Measurements from ENCODE around the gene SNTG2.
A peak's percentile ranks its signal among the peaks of the same experiment; 100 is the strongest.

Gene SNTG2

DNA sequence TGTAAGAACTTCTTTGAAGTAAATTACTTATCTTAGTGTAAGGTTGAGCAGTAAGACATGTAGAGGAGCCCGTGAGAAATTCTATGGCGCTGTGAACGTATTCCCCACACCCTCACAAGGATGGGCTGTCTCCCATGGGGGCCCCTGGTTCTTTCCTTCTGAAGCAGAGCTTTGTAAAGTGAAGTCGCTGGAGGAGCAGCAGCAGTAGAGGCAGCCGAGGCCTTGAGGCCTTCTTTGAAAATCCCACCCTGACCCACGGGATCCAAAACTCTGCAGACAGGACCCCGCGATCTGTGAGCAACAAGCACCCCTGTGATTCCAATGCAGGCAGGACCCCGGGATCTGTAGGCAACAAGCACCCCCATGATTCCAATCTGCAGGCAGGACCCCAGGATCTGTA, 23.8 kb upstream of the SNTG2 start:
- no peak for DNase-seq

DNA sequence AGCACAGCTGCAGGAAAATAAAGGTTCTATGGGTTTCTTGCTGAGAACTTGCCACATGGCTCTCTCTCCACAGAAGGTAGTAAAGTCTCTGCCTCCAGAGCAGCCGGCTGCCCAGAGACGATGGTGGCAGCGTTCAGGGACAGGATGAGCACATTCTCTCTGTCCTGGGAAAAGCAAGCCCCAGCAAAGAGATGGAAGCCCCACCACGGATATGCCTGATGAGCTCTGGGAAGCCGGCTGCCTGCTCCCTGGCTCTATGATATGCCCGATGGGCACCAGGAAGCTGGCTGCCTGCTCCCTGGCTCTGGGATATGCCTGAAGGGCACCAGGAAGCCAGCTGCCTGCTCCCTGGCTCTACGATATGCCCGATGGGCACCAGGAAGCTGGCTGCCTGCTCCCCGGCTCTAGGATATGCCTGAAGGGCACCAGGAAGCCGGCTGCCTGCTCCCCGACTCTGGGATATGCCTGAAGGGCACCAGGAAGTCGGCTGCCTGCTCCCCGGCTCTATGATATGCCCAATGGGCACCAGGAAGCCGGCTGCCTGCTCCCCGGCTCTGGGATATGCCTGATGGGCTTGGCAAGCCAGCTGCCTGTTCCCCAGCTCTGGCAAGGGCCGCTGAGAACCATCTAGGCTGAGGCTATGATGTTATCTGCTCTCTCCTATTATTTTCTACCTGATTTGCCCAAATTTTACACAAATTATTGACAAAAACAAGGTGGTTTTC, 21.5 kb upstream of the SNTG2 start:
- no peak for DNase-seq

DNA sequence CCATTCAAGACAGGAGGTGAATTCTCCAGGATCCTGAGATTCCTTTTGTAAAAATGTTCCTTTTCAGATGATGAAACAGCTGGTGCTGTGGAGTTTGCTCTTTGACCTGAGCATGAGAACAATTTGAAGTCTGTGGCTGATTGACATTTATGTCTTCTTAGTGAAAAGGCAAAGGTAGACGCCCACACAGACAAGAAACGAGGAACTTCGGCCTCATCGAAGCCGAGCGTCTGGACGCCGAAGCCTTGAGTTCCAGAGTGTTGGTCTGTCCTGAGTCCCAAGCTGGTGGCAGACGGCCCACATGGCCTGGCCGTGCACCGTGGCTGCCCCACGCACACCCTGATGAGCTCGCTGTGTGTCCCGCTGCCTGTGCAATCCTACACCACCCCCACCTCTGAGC, 20.7 kb upstream of the SNTG2 start:
- no peak for DNase-seq

DNA sequence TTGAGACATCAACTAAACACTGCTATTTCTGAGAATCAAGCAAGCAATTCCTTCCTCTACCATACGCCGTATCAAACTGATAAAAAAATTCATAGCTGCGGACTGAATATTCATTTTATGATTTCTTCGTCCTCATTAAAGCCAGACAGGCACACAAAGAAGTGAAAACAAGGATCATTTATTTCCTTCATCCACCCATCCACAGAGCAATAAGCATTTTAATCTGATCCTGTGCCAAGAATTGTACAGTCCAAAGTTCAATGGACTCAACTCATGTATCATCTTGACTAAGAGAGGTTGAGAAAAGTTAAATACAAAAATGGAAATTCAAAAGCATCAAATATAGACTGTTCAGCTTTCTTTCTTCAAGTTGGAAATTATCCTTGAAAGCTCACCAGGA, 19.7 kb upstream of the SNTG2 start:
- DNase-seq = no peak

DNA sequence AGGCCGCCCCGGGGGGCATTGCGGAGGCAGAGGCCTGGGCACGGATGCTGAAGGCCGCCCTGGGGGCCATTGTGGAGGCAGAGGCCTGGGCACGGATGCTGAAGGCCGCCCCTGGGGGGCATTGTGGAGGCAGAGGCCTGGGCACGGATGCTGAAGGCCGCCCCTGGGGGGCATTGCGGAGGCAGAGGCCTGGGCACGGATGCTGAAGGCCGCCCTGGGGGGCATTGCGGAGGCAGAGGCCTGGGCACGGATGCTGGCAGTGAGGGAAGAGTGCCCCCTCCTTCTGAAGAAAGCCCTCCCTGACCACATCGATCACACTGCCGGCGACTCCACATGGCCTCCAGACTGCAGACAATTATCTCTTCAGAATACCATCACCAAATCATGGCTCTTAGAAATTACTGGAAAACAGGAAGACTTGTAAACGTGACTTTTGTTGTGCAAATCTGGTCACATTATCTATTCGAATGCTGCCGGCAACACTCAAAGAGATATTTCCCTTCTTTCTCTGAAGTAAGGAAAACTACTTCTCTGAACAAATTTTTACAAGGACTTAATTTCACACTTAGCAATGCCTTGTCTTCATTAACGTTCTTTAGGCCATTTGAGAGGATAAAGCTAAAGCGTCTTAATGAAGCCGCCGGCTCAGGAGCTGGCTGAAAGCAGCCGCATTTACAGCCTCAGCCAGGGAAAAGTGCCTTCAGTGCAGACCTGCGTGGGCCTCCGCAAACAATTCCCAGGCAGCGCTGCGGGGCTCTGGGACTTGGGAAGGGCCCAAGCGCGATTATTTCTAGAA, 18.1 kb upstream of the SNTG2 start:
- DNase-seq = no peak

DNA sequence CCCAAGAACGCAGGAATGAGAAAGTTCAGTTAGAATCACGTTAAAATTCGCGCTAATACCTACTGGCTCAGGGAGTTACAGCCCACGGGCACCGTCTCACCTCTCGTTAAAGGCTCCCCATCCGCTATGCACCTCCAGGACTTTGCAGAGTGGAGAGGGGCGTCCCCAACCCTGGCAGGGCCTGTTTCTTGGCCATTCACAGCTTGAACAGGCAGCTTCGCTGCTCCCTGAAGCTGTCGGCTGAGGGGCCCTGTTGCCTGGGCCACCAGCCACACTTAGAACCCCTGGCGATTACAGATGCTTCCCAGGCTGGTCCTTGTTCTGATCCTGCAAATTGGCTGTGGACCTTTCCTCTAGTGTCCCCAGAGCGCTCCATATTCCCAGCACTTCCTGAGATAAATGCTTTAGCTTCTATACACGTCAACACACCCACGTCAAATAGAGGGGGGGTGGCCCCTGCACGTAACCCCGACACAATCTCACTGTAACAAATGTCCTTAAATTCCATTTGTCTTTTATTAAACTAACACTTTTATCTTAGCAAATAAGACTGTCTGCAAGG, 16.8 kb upstream of the SNTG2 start:
- no peak for DNase-seq

DNA sequence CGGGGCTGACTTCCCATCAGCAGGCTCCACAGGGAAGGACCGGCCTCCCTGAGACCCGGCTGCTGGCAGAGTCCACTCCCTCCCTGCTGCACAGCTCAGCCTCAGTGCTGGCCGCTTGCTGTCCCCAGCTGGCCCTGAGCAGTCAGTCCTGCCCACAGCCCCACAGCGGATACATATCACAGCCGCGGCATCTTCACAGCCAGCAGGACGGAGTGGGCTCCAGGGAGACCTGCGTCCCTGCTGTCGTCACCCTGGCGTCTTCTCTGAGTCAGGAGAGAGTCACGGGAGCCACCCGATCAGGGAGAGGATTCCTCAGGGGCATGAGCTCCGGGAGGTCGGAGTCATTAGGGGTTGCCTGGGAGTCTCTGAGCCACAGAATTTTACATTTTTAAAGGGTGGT, 13.1 kb upstream of the SNTG2 start:
- DNase-seq = no peak

DNA sequence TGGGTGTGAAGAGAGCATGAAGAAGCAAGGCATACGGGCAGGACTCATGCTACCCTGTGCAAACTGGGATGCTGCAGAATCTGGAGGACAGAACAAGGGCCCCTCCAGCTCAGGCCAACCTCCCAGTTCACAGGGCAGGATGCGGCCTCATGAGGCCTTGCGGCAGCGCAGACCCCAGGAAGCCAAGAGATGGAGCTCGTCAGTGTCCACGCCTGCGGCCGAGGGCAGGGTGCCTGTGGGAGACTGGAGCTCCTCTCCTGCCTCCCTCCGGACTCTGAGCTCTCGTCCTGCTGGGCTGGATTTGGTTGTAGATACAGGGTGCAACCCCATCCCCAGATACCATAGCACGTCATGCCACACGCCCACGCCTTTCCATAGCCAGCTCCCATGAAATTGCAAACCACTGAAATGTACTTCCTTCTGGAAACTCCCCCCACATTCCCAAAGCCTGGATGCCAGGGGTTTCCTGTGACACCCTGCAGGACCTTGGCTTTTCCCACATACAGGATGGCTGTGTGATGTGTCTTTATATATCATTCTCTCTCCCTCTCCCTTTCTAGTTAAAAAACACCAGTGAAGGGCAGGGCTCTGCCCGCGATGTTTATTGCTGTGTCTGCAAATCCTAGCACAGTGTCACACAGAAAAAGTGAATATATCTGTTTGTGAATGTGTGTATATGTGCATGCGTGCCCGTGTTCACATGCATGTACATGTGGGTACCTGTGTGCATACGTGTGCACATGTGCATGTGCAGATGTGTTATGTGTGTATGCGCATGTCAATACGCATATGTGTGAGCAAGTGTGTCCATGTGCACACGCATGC, 12.3 kb upstream of the SNTG2 start:
- DNase-seq = no peak

DNA sequence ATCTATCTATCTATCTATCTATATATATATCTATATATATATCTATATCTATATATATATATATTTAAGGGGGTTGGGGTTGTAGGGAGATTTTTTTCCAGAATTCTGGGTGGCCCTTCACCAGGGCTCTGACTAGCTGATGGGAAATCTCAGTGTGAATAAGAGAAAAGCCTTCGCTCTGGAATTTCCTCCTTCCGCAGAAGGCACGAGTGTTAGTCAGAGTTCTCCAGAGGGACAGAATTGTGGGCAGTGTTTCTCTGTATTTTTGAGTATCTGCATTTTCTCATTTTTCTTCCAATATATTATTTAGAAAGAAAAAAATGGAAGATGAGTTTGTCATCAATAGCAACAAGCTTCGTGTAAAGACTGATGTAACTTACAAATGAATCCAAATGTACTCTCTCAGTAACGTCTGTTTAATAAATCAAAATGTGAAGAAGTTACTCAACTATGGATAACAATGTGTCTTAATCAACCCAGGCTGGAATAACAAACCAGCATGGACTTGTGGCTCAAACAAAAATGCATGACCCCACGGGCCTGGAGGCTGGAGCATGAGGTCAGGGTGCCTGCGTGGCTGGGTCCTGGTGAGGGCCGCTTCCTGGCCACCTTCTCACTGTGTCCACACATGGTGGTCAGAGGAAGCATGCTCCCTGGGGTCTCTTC, 10.6 kb upstream of the SNTG2 start:
- DNase-seq = no peak

DNA sequence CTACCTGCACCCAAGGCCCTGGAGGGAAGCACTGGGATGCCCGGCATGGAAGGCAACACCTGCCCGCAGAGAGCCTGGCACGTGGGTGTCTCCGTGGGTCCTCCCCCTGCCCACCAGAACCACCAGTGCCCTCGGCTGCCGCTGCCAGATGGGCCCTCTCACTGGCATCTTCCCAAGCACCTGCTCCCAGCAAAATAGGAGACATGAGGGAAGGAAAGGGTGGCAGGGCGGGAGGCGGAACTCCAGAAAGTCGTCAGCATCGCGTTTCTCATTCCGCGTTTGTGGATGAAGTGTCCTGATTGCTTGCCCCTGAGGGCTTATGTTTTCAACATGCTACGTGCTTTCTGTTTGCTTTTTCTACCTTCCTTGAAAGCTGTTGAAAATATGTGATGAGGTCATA, 8.8 kb upstream of the SNTG2 start:
- peak; percentile 10 to 41 for DNase-seq

DNA sequence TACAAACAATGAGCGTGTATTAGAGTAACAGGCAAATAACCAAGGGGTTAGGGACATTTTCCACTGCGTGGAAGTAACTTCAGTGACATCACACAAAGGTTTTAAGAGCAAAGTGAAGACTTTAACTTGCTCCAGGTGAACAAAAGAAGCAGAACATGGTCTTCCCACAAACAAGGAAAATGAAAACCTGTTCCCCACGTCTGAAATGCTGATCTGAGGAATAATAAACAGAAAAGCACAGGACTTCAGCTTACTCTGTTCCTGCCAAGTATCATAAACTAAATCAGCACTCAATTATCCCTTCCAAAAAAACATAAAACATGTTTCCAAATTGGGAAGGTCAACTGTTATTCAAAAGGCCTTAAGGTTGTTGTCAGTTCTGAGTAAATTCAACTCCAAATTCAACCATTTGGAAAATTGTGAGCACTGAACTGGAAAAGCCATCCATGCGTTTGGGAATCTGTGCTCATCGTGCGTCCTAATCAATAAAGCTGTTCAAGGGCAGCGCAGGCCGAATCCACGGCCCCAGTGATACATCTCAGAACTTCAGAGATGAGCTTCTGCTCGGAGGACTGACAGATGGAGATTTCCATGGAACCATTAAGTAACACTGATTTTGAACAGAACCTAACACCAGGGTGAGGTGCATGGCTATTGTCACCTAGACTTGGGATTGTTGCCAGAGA, 7.7 kb upstream of the SNTG2 start:
- DNase-seq = no peak

DNA sequence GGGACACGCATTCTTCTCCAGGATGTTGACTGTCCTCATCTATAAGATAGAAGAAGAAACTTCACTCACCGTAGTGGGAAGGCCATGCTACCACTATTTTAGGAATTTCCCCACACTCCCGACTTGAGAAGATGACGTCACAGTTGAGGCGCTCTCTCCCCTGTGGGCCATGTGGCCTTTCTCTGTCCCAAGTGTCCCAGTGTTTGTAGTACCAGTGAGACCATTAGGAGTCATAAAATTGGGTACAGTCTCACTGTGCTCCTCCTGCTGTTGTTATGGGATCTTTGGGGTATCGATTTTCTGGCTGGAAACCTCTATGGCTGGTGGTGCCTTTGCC, 7.2 kb upstream of the SNTG2 start:
- no peak for DNase-seq

DNA sequence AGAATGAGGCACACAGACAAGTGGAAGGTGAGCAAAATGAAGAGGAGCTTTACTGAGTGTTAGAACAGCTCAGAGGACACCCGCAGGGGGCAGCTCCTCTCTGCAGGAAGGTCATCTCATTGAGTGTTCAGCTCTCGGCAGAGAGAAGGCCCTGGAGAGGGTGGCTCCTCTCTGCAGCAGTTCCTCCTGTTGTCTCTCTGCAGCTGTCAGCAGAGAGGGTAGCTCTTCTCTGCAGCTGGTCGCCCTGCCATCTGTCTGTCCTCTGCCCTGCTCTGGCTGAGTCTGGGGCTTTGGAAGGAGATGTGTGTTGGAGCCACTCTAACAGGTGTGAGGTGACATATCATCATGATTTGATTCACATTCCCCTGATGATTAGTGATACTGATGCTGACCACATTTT, 6.8 kb upstream of the SNTG2 start:
- DNase-seq = peak in 1 of 2 experiments; percentile 62

DNA sequence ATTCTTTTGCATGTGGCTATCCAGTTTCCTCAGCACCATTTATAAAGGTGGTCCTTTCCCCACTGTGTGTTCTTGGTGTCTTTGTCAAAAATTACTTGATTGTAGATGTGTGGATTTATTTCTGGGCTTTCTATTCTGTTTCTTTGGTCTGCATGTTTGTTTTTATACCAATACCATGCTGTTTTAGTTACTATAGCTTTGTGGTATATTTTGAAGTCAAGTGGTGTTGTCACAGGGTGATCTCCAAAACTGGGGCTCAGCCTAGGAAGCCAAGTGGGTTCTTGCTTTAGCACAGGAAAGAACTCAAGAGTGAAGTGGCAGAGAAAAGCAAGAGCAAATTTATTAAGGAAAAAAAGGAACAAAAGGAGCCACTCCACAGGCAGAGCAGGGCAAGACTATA, 6.0 kb upstream of the SNTG2 start:
- DNase-seq = no peak

DNA sequence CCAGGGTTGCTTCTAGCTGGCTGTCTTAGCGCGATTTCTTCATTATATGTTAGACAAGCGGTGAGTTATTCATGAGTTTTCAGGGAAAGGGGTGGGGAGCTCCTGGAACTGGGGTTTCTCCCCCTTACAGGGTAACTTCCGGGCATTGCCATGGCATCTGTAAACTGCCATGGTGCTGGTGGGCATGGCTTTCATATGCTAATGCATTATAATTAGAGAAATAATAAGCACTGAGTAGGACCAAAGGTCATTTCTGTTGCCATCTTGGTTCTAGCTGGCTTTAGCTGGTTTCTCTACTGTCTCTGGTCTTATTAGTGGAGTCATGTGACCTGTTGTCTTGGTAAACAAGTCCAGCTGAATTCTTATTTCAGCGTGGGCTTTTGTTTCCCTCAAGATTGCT, 5.5 kb upstream of the SNTG2 start:
- no peak for DNase-seq

DNA sequence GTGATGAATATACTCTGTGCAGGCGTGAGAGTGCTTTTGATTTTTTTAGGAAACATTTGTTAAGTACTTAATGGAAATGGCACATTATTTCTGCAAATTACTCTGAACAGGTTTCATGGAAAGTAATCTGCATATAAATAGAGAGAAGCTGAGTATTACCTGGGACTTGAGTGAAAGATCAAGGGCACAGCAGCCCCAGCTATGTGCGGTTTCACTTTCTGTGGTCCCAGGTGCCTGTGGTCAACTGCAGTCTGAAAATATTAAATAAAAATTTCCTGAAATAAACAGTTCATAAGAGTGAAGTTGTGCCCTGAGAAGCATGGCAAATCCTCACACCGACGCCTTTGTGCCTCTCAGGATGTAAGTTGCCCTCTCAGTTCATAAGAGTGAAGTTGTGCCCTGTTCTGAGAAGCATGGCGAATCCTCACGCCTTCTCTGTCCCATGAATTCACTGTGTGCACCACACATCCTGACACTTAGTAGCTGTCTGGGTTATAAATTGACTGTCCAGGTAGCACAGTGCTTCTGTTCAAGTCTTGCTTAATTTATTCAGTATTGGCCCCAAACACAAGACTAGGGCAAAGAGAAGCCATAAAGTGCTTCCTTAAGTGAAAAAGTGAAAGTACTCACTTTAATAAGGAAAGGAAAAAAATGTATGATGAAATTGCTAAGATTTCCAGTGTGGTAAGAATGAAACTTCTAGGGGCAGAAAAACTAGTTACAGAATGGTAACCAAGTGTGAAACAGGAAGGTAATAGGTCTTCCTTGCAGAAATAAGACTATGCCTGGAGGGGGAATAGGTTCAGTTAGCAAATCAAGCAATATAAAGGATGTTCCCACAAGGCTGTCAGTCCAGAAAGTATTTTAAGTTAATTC, 4.3 kb upstream of the SNTG2 start:
- DNase-seq = no peak

DNA sequence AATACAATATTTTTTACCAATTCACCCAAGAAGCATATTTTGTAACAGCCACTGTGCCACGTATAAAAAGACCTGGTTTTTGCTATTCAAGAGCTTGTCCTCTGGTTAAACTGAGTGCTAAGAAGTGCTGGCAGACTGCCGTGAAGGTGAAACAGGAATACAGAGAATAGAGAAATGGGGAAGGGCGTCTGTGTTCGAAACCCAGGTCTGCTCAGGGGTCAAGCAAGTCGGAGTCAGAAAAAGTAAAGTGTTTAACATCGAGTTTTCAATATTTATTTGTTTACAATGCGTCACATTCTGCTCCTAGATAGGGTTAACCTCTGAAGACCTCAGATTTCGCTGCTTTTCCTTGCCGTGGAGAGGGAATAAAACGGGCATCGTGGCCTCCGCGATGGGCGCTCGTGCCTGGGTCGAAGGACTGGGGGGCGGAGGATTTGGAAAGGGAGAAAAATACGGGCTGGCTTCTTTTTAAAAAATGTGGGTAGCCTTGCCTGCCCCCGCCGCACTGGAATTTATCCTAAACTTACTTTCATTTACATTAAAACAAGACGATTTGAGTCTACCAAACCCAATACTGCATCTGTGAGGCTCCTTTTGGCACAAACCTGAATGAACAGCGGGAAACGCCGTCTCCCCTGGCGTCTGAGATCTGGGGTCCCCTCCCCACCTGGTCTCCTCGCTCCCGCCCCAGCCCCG, 1.1 kb upstream of the SNTG2 start:
- DNase-seq = peak in 1 of 2 experiments; percentile 11

DNA sequence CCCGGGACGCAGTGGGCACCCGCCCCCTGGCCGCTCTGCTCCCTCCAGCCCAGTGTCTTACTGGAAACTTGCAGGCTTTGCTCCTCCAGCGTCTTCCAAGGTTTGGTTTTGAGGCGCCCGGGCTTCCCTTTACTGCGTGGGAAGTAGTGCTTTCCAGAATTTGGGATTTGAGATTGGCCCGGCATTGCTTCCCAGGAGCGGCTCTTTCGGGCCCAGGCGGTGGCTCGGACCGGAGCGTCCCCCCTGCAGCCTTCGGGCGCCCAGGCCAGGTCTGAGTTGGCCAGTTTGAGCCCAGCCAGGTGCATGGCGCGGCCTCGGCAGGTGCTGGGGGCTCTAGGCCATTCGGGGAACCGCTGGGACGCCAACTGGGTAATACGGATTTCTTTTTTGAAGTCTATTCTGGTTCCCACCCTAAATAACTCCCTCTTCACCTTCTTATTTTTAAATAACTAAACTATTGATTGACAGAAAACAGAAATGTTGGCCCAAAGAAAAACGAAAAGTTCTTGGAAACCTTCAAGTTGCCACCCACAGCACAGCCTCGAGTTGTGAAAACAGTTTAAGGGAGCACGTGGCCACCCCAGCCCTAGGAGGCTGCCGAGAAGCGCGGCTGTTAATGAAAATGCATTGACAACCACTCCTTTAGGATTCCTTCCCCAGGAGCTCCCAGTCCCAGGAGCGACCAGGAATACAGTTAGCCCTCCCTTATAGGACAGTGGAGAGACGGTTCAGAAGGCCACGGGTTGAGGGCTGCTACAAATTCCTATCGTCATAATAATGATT, 766 bp downstream of the SNTG2 start:
- DNase-seq = no peak

DNA sequence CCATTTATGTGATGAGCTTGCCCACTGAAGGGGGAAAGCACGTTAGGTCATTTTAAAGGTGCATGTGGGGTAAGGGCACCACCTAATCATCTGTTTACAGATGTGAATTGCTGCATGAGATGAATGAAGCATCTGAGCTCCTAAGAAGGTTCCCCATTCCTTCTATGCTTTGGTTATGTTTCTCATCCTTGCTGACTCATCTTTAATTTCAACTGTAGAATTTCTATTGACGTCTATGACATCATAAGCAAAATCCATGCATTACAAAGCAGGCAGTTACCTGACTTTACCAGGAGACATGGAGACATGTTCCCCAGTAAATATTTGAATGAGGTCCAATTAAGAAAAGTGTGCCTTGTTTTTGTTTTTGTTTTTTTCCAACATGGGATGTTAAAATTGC, 2.8 kb downstream of the SNTG2 start:
- no peak for DNase-seq

All from NCI-H524 (cell line).